GM19372 (cell line): ENCODE data around the gene ADCK2.
"Not testable (repeated sequence)": the region's sequence is repeated elsewhere in the genome, so short reads cannot be mapped to it uniquely, and the experiment has no call there.

Experiments
- ATAC-seq: cut with Tn5 transposase; IDR thresholded peaks from one replicate; pipeline ENCODE4 v1.9.1; 2021; ENCODE audit warnings: mild to moderate bottlenecking, low read depth, moderate library complexity; ENCODE audit not compliant: unreplicated experiment

Gene ADCK2

DNA sequence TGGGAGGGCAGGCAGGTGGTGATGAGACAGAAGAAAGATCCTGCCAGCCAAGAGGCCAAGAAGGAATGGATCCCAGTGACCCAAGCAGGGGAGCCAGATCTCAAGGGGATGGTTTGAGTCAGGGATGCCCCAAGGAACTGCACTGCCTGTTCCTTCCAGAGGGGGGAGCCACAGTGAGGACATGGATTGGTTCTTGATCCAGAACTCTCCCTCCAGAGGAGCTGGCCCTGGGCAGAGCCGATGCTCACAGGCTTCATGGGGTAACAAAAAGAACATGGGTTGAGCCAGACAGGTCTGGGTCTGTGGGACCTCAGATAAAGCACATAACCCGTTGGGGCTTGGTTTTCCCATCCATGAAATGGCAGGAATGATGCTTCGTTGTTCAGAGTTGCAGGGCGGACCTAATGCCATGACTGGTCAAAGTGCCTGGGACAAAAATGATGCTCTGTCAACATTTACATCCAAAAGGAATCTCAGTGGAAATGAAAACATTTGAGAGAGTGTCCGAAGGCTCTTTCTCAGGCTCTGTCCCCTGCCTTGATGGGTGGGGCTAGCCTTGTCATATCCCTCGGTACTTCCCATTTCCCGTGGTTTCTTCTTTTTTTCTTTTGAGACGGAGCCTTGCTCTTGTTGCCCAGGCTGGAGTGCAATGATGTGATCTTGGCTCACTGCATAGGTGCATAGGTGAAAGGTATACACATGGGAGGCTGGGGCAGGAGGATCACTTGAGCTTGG lies 27.4 kb upstream of the ADCK2 start:
- no peak for ATAC-seq

GRCh38 chr7:140646931-140647647 lies 25.7 kb upstream of the ADCK2 start:
- peak; percentile 82 for ATAC-seq

DNA sequence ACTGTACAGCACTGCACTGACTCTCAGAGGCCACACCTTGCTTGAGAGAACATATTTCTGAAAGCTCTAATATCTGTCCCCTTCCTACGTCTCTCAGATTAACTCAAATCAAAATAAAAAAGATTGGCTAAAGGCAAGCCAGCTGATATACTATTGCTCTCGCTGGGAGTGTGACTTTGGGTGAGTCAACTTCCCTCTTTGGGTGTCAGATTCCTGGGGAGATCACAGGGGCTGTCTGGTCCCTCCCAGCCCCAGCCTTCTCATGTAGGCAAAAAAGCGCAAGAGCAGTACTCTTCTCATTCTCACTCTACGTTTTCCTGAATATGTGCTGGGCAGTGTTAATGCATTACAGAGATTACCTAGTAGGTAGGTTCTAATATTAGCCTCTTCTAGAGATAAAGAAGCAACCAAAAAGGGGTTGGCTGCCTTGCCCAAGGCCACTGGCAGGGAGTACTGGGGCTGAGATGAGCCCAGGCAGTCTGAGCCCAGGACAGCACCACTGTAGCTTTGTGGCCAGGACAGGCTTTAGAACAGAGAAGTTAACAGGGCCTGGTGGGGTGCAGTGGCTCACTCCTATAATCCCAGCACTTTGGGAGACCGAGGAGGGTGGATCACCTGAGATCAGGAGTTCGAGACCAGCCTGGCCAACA lies 23.1 kb upstream of the ADCK2 start:
- ATAC-seq, result no peak

GRCh38 chr7:140650367-140650766 lies 22.4 kb upstream of the ADCK2 start:
- no peak for ATAC-seq

- ATAC-seq, result no peak
Observed at GRCh38 chr7:140653319-140654108, 19.2 kb upstream of the ADCK2 start.

DNA sequence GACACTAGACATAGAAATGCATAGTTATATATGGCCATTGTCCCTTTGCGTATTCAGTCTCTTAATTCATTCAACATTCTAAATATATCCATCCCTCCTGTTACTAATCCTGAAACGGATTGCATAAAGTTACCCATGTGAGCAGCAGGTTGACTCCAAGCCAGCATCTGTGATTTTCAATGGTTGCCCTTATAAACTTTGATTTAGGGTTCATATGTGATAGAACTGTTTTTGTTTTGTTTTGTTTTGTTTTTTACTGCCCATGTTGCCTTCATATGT lies 18.7 kb upstream of the ADCK2 start:
- no peak for ATAC-seq

GRCh38 chr7:140654661-140655060 lies 18.1 kb upstream of the ADCK2 start:
- no peak for ATAC-seq

- ATAC-seq, result no peak
Observed at GRCh38 chr7:140655511-140656408, 17.0 kb upstream of the ADCK2 start.

- peak; percentile 91 for ATAC-seq
Observed at GRCh38 chr7:140656548-140657515, 15.9 kb upstream of the ADCK2 start.

DNA sequence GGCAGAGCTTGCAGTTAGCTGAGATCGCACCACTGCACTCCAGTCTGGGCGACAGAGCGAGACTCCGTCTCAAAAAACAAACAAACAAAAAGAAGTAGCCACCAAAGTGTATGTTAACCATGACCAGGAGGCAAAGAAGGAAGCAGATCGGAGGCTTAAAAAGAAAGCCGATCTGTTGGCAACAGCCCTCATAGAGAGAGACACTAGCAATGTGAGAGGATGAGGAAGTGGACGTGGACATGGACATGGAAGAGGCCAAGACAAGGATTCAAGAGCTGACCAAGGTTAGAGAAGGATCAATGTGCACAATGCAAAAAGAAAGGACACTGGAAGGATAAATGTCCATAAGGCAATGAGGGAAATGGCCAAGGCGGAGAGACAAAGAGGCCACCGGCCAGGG lies 14.9 kb upstream of the ADCK2 start:
- no peak for ATAC-seq

GRCh38 chr7:140659856-140660255 lies 12.9 kb upstream of the ADCK2 start:
- no peak for ATAC-seq

DNA sequence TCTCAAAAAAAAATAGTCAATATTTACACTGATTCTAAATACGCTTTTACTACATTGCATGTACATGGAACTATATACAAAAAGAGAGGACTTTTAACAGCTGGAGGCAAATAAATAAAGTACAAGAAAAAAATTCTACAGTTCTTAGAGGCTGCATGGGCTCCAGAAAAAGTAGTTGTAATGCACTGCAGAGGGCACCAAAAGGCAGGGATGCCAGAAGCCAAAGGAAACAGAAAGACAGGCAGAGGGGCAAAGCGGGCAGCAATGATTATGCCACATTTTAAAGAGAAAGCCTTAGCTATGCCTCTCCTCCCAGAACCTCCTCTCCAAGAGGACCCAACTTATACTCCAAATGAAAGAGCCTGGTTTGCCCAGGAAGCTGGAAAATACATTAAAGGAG lies 11.6 kb upstream of the ADCK2 start:
- ATAC-seq, result no peak

GRCh38 chr7:140662938-140663337 lies 9.8 kb upstream of the ADCK2 start:
- ATAC-seq, result not testable (repeated sequence)

DNA sequence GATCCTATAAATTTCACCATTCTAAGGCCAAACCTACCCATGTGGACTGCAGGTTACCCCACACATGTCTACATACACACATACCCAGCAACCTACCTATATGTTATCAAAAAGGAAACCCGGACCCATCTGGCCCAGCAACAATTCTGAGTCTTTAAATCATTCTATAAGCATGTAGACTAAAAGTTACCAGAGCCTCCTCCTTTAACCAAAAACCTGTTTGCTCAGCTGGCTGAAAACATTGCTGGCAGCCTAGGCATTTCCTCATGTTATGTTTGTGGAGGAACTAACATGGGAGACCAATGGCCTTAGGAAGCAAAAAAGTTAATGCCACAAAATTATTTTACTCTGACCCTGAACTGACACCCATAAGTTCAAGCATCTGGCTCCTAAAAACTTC lies 5.3 kb upstream of the ADCK2 start:
- no peak for ATAC-seq

GRCh38 chr7:140668641-140669040 lies 4.1 kb upstream of the ADCK2 start:
- ATAC-seq, result no peak

DNA sequence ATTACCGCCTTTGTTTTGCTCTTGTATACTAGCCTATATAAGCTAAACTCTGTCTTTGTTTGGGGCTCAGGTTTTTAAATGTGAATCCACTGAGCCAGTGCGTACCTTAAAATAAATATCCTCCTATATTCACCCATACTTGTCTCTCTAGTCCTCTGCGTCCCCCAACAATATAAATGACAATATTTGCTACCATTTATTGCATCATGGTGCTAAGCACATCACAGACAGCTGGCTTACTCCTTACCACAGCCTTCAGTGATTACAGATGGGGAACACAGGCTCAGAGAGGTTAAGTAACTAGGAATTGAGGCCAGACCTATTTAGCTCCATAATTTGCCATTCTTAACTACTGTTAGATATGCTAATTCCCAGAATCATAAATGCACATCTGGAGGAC lies 3.4 kb upstream of the ADCK2 start:
- no peak for ATAC-seq

- ATAC-seq, result not testable (repeated sequence)
Observed at GRCh38 chr7:140669862-140670261, 2.9 kb upstream of the ADCK2 start.

- no peak for ATAC-seq
Observed at GRCh38 chr7:140670343-140670935, 2.3 kb upstream of the ADCK2 start.

- ATAC-seq, result no peak
Observed at GRCh38 chr7:140671966-140672365, 779 bp upstream of the ADCK2 start.
